GM19372 (cell line): ENCODE measurements around the gene ADAMTS17.

Source experiments
- ATAC-seq: cut with Tn5 transposase; IDR thresholded peaks from one replicate; pipeline ENCODE4 v1.9.1; 2021; ENCODE audit warnings: mild to moderate bottlenecking, low read depth, moderate library complexity; ENCODE audit not compliant: unreplicated experiment

The ADAMTS17 gene

DNA sequence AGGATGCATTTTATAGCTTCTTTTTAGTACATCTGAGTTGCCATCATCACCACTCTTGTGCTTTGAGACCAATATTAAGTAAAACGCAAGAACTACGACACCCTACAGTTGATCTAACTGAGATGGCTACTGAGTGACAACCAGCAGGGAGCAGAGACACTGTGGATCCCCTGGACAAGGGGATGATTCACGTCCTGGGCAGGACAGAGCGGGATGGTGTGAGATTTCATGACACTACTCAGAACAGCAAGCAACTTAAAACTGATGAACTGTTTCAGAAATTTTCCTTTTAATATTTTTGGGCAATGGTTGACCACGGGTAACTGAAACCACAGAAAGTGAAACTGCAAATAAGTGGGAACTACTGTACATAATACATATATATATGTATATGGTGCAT, 299.2 kb downstream of the ADAMTS17 start:
- ATAC-seq: no peak

DNA sequence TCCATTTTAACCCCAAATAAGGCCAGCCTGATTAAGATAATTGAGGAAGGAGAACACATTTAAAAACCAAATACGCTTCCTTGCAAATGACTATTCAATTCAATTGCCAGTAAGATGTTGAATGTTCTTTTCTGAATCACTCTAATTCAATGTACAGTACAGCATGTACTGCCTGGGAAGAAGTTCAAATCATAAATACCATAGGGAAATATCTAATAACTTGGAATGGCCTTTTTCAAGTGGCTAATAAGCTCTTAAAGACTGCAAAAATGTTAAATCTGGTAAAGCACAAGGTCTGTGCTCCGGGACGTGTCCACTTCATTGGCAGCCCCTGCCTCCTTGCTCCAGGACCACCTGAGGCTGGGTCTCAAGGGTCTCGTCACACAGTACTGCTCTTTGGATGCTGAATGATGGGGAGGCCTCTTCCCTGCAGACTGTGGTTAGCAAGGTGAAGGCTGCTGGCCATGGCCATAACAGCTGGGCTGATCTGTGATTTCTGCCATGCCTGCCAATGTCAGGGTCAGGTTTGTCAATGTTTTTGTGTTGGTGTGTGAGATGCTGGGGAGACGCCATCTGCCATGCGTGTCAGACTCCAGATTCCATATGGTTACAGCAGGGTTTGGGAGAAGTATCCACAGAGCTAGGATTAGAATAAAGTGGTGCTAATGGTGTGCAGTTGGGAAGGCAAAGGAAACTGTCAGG, 300.5 kb downstream of the ADAMTS17 start:
- ATAC-seq: no peak

DNA sequence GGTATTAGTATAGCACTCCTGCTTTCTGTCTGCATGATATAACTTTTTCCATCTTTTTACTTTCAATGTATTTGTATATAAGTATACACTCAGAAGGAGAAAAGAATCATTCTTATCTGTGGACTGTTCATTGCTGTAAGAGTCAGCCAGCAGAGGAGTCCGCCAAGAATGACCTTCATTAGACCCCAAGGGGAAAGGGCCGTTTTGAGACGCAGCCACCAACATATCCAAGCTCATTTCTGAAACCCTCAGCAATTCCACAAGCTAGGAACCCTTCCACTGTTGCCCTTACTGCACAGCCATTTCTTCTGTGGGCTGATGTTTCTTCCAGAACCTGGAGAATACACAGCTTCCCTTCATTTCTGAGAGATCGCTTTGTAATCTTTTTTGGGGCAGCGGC, 301.8 kb downstream of the ADAMTS17 start:
- no peak for ATAC-seq

DNA sequence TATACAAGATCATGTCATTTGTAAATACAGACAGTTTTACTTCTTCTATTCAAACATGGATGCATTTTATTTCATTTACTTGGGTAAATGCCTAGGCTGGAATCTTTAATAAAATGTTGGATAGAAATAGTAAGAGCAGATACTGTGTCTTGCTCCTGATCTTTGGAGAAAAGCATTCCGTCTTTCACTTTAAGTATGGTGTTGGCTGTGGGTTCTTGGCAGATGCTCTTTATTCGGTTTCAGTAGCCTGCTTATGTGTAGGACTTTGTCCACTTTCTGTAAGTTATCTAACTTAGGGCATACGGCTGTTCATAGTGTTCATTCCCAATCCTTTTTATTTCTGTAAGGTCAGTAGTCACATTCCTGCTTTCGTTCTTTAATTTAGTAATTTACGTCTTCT, 303.0 kb downstream of the ADAMTS17 start:
- no peak for ATAC-seq

DNA sequence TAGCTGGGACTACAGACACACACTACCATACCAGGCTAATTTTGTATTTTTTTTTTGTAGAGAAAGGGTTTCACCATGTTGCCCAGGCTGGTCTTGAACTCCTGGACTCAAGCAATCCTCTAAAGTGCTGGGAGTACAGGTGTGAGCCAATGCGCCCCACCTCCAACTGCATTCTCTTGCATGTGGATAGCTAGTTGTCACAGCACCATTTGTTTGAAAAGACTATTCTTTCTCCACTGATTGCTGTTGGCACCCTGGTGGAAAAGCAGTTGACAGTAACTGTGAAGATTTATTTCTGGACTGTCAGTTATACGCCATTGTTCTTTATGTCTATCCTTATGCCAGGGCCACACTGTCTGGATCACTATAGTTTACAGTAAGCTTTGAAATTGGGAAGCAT, 303.9 kb downstream of the ADAMTS17 start:
- ATAC-seq: no peak

DNA sequence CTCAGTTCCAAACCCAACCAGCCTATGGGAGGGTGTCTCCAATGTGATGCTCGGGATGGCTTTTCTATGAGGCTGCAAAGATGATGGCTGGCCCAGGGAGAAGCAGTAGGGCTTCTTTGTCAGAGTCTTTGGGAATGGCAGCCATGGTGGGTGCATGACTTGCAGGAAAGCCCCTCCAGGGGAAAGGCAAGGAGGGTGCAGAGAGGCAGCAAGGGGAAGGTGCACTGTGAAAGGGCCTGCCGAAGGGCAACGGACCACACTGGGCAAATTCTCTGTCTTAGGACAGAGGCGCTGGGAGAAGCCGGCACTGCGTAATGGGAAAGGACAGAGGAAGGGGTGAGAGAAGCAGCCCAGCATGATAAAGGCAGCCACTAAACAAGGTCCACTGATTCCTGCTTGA, 305.8 kb downstream of the ADAMTS17 start:
- ATAC-seq: no peak

DNA sequence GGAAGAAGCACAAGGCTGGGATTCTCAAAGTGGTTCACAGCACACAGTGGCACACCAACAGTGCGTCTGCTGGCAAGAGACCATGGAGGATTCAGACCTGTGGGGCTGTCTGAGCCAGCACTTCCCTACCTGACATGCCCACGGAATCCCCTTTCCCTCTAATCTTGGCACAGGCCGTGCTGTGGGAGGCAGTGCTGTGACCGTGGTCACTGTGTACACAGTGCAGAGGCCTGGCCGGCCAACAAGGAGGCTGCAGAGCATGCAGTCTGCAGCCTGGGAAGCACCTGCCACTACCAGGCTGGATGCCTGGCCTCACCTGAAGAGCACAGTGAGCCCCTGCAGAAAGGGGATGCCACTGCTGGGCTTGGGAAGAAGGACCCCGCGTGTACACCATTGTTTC, 307.6 kb downstream of the ADAMTS17 start:
- ATAC-seq: no peak

DNA sequence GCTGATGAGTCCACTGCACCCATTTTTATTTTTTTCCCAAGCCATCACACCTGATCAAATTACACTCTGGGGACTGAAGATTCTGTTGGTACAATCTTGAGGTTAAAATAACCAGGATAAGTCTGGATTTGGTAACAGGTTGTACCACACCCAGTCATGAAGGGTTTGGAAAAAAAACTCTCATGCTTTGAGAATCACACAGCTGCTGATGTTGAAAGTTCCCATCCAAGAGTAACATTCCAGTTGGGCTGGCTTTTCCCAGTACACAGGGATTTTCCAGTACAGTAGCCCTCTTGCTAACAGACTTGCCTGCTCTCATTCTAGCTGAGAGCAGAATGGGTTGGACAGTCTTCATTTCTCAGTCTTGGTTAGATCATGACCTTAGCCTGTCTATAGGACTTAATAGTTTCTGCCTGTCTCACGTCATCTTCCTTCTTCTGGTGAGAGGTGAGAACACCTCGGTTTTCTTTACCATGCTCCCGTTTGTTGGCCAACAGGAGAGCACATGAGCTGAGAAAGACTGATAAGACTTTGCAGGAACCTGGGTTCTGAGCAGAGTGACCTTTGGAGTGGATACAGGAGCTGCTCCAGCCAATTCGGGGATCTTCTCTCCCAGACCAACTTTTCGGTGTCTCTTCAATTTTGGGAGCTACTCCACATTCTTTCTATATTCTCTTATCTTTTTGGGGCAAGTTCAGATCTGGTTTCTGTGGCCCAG, 308.5 kb downstream of the ADAMTS17 start:
- ATAC-seq: no peak

DNA sequence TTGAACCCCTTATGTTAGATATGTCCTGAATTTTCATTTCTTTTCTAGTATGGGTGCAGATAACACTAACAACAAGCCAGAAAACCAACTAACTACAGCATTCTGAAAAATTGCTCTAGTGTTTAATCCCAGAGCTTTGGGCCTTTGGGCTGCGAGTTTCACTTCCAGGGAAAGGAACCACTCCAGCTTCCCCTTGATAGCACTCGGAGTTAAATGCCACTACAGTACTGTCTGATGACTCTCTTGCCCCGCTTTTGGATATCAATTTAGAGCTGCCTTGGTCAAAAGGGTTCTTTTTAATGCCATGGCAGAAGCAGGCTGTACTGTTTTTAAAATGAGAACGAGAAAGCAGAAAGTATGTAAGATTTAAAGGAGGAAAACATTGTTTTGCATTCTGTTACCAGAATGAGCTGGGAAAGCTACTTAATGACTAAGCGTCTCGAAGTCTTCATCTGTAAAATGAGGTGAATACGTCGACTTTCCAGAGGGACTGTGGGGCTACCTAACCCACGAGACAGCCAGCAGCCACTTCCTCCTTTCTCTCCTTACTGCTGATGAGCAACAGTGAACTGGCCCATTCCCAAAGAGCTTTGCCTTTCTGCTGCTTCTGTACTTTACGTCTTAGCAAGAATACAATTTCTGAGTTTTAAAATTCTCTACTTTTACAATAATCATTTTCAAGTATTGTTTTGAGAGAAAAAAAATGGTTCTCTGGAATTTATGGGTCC, 309.3 kb downstream of the ADAMTS17 start:
- ATAC-seq: no peak

DNA sequence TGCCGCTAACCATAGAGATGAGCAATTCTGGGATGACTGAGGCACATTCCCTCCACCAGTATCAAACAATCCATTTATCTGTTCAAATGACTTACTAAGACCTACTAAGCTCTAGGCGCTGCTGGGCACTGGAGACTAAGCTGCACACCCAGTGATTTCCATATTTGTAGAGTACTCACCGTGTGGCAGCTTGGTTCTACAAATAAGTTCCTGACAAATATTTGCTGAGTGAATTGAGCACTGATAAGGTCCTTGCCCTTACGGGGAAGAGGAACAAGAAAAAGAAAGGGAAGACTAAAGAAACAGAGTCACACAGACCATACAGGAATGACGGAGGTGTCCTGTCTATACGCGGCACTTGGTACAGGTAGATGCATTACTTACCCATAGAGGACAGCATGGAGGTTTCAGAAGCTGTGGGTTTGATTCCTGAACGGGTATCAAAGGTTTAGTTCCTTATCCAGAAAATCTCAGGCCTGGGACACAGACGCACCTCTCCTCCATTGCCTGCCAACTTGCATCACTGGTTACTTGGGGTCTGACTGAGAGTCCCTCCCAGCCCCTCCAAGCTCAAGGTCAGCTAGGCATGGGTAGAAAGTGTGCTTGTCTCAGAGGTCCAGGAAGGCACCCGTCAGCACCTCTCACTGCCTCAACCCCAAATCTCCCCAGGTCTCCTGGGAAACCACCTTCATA, 310.0 kb downstream of the ADAMTS17 start:
- ATAC-seq: no peak

DNA sequence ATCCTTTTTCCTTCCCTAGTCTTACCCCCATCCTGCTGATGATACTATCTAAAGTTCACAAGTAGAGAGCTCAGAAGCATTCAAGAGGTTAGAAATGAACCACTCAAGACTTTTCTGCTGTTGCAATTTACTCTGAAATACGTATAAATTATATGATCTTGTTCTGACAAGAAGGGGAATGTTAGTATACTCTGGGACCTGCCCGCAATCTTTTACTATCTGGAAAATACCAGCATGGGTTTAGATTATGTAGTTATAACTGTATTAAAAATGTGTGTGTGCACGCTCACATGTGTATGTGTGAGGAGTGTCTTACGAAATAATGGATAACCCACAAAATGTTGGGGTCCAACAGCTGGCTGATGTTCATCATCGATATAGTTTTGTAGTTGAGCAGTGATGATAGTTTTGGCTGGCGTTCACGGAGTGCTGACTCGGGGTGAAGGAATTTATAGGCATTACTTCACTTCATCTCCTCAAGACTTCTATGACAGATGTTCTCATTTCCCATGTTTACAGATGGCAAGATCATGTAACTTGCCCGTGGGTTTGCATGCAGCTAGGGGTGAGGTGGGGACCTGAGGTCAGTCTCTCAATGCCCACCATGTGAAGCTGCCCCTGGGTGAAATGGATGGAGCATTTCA, 311.1 kb downstream of the ADAMTS17 start:
- ATAC-seq: no peak

DNA sequence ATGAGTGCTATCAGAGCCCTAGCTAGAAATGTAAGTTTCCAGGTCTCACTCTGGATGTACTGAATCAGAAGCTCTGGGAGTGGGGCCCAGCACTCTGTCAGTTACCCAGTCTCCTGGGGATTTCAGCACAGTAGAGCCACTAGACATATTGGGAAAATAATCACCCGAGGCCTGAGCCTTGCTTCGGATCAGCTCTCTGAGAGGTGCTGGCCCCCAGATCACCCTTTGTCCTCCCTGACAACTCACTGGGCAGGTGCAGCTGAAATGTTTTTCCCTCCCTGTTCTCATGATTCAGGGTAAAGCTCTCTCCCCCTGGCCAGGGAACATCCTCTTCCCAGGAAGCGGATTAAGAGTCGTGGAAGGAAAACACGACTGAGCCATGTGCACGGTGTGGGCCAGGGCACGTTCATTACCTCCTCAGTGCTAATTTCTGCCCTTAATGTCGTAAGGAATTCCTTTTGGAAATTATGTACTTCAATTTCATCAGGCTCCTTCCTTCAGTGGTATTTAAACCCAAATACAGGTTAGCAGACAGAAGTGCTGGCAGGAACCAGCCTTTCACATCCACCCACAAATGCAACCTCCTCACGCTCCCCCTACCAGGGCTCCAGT, 311.8 kb downstream of the ADAMTS17 start:
- no peak for ATAC-seq

DNA sequence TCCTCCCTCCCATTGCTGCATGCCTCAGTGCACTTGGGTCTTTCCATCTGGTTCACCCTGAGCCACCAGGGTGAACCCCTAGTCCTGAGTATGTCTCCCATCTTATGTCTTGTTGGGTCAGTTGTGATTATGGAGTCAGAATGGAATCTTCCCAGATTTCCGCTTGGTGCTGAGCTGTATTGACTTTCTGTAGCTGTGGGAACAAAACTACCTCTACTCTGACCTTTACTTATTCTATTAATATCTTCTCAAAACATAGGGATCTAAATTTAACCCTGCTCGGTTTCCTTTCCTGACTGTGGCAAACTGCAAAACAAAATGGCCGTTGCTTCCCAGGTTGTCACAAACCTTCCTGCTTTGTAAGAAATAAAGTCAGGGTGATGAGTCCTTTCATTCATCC, 312.7 kb downstream of the ADAMTS17 start:
- no peak for ATAC-seq

DNA sequence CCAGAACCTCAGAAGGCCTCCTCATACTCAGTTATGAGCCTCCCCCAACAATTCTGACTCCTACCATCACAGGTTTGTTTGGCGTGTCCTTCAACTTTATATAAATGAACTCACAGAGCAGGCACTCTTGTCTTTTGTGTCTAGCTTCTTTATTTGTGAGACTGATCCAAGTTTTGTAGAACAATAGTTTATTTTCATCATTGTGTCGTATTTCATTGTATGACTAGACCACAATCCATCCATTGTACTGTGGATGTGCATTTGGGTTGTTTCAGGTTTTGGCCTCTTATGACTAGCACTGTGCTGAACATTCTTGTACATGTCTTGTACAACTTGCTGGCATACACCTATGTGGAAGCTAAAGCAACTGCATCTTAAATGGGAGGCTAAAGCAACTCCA, 315.7 kb downstream of the ADAMTS17 start:
- ATAC-seq: no peak

DNA sequence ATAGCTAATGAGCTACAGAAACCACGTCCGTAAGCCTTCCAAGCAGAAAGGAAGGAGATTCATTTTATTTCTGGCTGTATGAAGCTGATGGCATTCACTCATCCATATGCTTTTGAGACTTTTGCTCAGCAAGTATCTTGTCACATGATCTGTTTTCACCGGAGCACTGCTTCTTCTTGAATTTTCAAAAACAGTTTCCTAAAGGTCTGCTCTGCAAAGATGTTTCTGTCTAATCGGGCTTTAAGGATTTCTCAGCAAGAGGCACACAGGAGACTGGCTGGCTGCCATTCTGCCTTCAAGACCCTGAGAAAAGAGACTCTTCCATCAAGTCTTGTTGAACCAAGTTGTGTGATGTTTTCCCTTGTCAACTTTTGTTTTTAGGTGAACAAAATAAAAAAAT, 319.0 kb downstream of the ADAMTS17 start:
- ATAC-seq: no peak

DNA sequence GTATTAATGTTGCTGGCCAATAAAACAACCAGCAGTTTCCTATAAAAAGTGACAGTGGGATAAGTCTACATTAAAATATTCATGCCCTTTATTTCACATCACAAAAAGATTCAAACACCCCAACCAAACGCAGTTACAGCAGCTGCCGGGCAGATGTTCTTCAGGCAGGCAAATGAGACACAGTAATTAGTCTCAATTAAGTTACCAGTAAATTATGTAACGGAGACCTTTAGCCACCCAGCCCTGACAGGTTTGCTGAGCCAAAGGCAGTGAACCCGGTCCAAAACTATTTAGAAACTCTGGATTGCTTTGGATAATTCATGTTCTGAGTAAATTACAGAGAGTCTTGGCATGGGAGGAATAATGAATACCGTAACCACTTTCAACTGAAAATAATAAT, 319.4 kb downstream of the ADAMTS17 start:
- no peak for ATAC-seq

DNA sequence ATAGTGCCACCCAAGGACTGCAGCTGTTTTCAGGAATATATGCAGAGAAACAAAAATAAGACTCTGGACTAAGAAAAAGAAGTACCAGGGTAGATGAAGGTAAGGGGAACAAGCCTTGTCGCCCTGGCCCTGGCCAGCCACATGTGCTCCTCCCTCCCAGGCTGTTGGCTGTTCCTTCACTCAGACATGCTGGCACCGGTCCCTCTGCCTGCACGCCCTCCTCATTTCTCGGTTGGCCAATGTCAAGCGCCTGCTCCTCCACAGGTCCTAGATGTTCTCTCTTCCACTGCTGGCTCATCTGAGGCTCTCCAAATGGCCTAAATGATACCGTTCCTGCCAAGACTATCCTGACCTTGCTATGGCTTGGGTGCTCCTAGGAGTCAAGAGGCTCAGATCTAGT, 320.1 kb downstream of the ADAMTS17 start:
- ATAC-seq: no peak

DNA sequence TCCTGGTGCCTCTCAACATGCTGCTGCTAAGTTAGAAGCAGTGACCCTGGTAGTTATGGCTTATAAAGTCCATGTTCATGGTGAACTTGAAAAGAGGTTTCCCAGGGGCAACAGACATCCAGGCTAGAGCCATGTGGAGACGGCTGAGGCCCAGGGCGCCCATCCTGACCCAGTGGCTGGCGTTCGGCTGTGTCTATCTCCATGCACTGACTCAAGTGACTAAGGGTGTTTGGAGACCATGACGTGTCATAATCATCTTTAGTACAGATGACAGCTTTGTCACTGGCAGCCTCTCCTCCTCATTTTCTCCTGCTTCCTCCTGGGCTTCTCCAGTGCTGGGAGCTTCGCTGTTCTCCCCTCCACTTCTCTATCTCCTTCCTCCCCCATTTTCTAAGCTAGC, 321.2 kb downstream of the ADAMTS17 start:
- ATAC-seq: no peak

DNA sequence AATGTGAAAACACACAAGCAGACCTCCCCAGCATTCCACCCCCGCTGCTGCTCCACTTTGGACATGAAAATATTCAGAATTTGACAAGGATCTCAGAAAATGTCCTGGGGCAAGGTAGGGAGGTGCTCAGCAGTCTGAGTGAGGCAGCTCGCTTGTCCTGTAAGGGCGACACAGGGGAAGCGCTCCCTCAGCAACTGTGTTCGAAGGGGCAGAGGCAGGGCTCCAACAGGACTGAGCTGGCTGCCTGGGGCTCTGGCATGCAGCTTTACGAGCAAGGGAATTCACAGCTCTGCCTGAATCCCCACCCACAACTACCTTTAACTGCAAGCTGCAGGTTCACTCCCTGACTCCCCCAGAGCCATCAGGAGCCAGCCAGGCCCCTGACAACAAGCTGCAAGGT, 321.6 kb downstream of the ADAMTS17 start:
- no peak for ATAC-seq

DNA sequence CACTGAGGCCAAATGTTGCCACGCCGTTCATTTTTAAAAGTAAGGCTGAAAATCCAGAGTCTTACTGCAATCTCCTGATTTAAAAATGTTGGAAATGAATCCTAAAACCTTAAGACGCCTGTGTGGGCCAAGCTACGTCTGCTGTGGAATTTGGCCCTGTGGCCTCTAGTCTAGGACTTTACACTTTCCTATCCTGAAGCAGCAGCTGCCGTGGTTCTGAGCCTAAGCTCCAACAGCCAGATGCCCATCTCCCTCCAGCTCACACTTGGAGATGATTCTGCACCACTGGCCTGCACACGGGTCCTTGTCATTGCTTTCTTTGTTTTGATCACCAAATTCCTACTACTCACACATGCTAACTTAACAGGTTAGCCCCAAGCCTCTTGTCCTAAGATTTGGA, 322.2 kb downstream of the ADAMTS17 start:
- ATAC-seq: no peak
